GM23338 (cell line): Measurements from ENCODE around the gene HNF1B. TPM values are rescaled to one million over a fixed set of nuclear protein-coding genes. Genes with fewer than 3 reads are reported as not detected.

Experiments used
- ETS1 ChIP-seq: IDR thresholded peaks from 2 replicates; pipeline ENCODE4 v1.6.1; 2016; ENCODE audit warnings: antibody characterized with exemption
- EZH2 ChIP-seq: fragments of 200-600 bp; sonication (generic); IDR thresholded peaks from one replicate; pipeline ENCODE4 v1.8.0; 2017; ENCODE audit warnings: antibody characterized with exemption, mild to moderate bottlenecking, low read depth; ENCODE audit not compliant: unreplicated experiment
- NANOG ChIP-seq: IDR thresholded peaks from 2 replicates; pipeline ENCODE4 v1.6.1; 2016; ENCODE audit warnings: antibody characterized with exemption, borderline replicate concordance
- REST ChIP-seq: IDR thresholded peaks from one replicate; pipeline ENCODE4 v1.6.1; 2018; ENCODE audit warnings: antibody characterized with exemption; ENCODE audit not compliant: unreplicated experiment
- ZNF114 ChIP-seq: fragments of 250-450 bp; sonication (Bioruptor Pico); IDR thresholded peaks from 2 replicates; pipeline ENCODE4 v1.5.0; 2020; ENCODE audit warnings: mild to moderate bottlenecking, moderate library complexity
- polyA plus RNA-seq: library from polyadenylated mRNA; unstranded; fragments of >200 nt; fragmentation: Nextera tagmentation; extraction: Ambion mirVana; gene quantifications from 2 replicates; pipeline ENCODE4 v1.2.1, GENCODE V29; 2016
- total RNA-seq: library from RNA; depleted of rRNA; stranded (reverse); fragments of >200 nt; shearing (Covaris generic); gene quantifications from 2 replicates; pipeline ENCODE4 v1.2.3, GENCODE V29; 2014
- TF ChIP-seq, protein P1 (sequence below): fragments of 250-450 bp; sonication (Bioruptor Pico); IDR thresholded peaks from 2 replicates; pipeline ENCODE4 v1.5.0; 2020; ENCODE audit warnings: mild to moderate bottlenecking, moderate library complexity
- TF ChIP-seq, protein P2 (sequence below), 2 experiments: fragments of 200-600 bp in 1 of 2; sonication (generic) in 1 of 2; conservative IDR thresholded peaks; 2 replicates each; pipeline versions ENCODE4 v1.5.1 to v1.6.1; 2016 to 2017; ENCODE audit warnings: antibody characterized with exemption in 2 of 2, low read depth in 2 of 2, mild to moderate bottlenecking in 2 of 2, moderate library complexity in 1 of 2

Gene HNF1B
- total and polyA plus RNA-seq, 2 experiments from 2014 or later, result 0.07 to 0.19 TPM

GRCh38 chr17:37700881-37701280 lies 44.0 kb downstream of the HNF1B start (continued):
- TF ChIP-seq, protein P1, sequence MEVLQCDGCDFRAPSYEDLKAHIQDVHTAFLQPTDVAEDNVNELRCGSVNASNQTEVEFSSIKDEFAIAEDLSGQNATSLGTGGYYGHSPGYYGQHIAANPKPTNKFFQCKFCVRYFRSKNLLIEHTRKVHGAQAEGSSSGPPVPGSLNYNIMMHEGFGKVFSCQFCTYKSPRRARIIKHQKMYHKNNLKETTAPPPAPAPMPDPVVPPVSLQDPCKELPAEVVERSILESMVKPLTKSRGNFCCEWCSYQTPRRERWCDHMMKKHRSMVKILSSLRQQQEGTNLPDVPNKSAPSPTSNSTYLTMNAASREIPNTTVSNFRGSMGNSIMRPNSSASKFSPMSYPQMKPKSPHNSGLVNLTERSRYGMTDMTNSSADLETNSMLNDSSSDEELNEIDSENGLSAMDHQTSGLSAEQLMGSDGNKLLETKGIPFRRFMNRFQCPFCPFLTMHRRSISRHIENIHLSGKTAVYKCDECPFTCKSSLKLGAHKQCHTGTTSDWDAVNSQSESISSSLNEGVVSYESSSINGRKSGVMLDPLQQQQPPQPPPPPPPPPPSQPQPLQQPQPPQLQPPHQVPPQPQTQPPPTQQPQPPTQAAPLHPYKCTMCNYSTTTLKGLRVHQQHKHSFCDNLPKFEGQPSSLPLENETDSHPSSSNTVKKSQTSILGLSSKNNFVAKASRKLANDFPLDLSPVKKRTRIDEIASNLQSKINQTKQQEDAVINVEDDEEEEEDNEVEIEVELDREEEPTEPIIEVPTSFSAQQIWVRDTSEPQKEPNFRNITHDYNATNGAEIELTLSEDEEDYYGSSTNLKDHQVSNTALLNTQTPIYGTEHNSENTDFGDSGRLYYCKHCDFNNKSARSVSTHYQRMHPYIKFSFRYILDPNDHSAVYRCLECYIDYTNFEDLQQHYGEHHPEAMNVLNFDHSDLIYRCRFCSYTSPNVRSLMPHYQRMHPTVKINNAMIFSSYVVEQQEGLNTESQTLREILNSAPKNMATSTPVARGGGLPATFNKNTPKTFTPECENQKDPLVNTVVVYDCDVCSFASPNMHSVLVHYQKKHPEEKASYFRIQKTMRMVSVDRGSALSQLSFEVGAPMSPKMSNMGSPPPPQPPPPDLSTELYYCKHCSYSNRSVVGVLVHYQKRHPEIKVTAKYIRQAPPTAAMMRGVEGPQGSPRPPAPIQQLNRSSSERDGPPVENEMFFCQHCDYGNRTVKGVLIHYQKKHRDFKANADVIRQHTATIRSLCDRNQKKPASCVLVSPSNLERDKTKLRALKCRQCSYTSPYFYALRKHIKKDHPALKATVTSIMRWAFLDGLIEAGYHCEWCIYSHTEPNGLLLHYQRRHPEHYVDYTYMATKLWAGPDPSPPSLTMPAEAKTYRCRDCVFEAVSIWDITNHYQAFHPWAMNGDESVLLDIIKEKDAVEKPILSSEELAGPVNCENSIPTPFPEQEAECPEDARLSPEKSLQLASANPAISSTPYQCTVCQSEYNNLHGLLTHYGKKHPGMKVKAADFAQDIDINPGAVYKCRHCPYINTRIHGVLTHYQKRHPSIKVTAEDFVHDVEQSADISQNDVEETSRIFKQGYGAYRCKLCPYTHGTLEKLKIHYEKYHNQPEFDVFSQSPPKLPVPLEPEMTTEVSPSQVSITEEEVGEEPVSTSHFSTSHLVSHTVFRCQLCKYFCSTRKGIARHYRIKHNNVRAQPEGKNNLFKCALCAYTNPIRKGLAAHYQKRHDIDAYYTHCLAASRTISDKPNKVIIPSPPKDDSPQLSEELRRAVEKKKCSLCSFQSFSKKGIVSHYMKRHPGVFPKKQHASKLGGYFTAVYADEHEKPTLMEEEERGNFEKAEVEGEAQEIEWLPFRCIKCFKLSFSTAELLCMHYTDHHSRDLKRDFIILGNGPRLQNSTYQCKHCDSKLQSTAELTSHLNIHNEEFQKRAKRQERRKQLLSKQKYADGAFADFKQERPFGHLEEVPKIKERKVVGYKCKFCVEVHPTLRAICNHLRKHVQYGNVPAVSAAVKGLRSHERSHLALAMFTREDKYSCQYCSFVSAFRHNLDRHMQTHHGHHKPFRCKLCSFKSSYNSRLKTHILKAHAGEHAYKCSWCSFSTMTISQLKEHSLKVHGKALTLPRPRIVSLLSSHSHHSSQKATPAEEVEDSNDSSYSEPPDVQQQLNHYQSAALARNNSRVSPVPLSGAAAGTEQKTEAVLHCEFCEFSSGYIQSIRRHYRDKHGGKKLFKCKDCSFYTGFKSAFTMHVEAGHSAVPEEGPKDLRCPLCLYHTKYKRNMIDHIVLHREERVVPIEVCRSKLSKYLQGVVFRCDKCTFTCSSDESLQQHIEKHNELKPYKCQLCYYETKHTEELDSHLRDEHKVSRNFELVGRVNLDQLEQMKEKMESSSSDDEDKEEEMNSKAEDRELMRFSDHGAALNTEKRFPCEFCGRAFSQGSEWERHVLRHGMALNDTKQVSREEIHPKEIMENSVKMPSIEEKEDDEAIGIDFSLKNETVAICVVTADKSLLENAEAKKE, result no peak
- no peak for TF ChIP-seq ZNF114 (CRISPR knock-in tag)
- no peak for TF ChIP-seq REST
- TF ChIP-seq, protein P2, sequence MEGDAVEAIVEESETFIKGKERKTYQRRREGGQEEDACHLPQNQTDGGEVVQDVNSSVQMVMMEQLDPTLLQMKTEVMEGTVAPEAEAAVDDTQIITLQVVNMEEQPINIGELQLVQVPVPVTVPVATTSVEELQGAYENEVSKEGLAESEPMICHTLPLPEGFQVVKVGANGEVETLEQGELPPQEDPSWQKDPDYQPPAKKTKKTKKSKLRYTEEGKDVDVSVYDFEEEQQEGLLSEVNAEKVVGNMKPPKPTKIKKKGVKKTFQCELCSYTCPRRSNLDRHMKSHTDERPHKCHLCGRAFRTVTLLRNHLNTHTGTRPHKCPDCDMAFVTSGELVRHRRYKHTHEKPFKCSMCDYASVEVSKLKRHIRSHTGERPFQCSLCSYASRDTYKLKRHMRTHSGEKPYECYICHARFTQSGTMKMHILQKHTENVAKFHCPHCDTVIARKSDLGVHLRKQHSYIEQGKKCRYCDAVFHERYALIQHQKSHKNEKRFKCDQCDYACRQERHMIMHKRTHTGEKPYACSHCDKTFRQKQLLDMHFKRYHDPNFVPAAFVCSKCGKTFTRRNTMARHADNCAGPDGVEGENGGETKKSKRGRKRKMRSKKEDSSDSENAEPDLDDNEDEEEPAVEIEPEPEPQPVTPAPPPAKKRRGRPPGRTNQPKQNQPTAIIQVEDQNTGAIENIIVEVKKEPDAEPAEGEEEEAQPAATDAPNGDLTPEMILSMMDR (conservative IDR thresholded peaks at IDR 0.05; ENCODE audit: low read depth in 2 of 2), result no peak
- no peak for TF ChIP-seq EZH2
- no peak for TF ChIP-seq NANOG
- no peak for TF ChIP-seq ETS1
